Ecto neural progenitor cell (in vitro differentiated cells): ENCODE data around the gene KIF5B.

ENCODE experiments used
- DNase-seq: peaks from one replicate; pipeline ENCODE4 v3.0.0-alpha.2; 2018; ENCODE audit warnings: low spot score

The KIF5B gene

DNA sequence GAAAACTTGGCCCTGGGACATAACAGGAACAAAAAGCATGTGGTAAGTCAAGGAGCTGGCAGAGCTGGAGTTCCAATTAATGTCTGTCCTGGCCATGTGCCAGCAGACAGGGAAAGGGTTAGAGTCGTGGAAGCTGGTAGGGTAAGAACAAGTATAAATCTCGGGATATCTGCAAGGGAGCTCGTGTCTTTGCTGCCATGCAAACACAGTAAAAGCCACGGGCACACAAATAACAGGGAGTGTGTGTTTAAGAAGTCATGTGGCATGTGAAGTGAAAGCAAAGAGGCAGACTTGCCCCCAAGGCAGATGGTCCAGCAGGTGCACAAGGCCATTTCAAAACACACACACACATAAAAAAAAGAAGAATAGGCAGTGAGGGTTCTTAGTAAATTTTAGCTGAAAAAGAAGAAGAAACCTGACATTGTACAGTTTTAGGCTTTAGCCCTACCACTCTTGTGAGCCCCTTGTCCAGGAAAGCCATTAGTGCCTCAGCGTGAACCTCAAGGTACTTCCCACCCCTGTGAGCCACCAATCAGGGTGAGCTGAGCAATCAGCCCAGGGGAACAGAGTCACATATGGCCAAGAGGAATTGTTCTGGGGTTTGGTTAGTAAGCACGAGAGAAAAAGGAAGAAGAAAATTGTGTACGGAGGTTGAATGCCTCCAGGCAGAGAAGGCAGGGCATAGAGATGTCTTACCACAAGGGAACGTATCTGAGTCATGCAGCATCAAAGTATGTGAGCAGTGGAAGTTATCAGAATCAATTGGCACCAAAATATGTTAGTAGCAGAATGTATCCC lies 94.7 kb downstream of the KIF5B start:
- no peak for DNase-seq

DNA sequence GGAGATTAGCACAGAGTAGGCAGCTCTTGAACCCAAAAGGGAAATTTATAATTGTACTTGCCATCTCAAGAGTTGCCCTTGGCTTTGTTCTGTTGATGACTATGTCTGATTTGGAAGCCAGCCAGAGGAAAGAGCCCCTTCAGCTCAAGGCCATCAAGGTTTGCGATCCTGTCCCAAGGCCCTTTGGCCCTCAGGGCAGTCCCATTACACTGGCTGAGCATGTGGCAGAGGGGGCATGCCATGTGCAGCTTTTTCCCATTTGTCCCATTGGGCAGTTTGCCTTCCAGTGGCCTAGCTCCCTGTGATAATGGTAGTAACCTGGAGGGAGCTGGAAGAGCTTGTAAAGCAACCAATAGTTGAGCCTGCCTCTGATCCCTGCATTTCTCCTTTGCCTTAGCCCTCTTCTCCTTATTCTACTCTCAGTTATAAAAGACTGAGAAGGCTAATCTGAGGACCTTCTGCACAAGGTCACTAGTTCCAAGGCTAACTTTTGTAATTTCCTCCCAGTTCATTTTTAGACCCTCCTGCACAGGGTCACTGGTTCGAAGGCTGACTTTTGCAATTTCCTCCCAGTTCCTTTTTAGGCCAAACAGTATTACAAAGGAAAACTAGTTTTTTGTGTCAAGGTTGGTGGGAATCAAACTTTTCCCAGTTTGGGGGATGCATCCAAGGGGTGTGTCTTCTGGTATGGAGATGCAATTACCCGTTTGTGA lies 96.6 kb downstream of the KIF5B start:
- DNase-seq: no peak
